Bronchial epithelial cell (primary cell): ENCODE measurements around the gene DDX39B. TPM values are rescaled to one million over a fixed set of nuclear protein-coding genes. Genes with fewer than 3 reads are reported as not detected.

Experiments
- DNase-seq: peaks from one replicate; pipeline ENCODE4 v3.0.0-alpha.2; 2010; ENCODE audit warnings: low read depth
- FAIRE-seq: peaks from 2 replicates; lab custom pipeline; 2011; peaks lifted over from hg19 to GRCh38; lab: Jason Lieb, UNC
- H3K27me3 ChIP-seq: 2 replicates; pipeline ENCODE4 v1.5.1; 2011; ENCODE audit warnings: low read length; ENCODE audit not compliant: control insufficient read depth, insufficient read depth
- H3K36me3 ChIP-seq: 2 replicates; pipeline ENCODE4 v1.5.1; 2011; ENCODE audit warnings: low read length; ENCODE audit not compliant: control insufficient read depth, insufficient read depth
- H3K4me3 ChIP-seq: 2 replicates; pipeline ENCODE4 v1.5.1; 2011; ENCODE audit warnings: mild to moderate bottlenecking, low read depth, low read length, control low read depth
- total RNA-seq: library from RNA; depleted of rRNA; stranded (reverse); fragments of >200 nt; gene quantifications from 2 replicates; pipeline ENCODE4 v1.2.1, GENCODE V29; 2014
- TF ChIP-seq, protein P1 (sequence below): IDR thresholded peaks from 2 replicates; pipeline ENCODE4 v1.5.1; 2011; ENCODE audit warnings: mild to moderate bottlenecking, moderate library complexity, low read length, control low read depth, inconsistent platforms; ENCODE audit not compliant: insufficient read depth, severe bottlenecking

Gene DDX39B
- total RNA-seq, 1 donor from 2014 or later, result 385 TPM

DNA sequence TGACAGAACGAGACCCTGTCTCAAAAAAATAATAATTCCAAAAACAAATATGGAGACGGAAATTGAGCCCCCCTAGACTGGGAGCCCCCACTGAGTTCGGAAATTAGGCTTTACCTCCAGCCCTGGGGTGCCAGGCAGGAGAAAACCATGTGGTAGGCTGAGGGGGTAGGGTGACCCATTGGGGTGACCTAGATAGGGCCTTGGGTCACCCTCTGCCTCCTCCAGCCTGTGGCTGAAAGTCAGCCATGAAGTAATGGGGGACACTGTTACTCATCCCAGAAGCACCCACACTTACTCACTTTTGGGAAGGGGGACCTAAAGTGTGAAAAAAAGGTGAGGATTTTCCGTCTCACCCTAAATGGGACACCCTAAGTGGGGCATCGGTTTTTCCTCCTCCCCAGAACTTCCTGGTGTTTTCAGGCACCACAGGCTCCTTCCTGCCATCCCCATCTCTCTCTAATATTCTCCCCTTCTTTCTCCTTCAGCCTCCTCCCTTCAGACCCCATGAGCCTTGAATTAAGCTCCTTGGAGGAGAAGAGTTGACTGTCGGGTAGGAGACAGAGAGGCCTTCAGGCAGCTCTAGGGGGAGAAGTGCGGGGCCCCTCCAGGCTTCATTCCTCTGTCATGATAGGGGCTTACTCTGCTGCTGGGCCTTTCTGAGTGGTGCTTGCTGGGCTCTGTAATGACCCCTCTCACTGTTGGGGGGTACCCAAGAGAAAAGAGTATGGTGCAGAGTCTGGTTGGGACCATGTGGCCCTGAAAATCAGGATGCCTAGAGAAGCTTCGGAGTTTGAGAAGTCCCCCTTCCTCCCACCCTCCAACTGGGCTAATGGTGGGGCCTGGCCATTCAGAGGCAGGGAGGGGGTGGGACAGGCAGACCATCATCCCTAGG, 38.0 kb upstream of the DDX39B start:
- FAIRE-seq, result no peak
- H3K4me3 ChIP-seq, result no peak overlapping the region
- TF ChIP-seq, protein P1, sequence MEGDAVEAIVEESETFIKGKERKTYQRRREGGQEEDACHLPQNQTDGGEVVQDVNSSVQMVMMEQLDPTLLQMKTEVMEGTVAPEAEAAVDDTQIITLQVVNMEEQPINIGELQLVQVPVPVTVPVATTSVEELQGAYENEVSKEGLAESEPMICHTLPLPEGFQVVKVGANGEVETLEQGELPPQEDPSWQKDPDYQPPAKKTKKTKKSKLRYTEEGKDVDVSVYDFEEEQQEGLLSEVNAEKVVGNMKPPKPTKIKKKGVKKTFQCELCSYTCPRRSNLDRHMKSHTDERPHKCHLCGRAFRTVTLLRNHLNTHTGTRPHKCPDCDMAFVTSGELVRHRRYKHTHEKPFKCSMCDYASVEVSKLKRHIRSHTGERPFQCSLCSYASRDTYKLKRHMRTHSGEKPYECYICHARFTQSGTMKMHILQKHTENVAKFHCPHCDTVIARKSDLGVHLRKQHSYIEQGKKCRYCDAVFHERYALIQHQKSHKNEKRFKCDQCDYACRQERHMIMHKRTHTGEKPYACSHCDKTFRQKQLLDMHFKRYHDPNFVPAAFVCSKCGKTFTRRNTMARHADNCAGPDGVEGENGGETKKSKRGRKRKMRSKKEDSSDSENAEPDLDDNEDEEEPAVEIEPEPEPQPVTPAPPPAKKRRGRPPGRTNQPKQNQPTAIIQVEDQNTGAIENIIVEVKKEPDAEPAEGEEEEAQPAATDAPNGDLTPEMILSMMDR, result no peak
- no peaks in the 10 kb centered on the region for H3K27me3 ChIP-seq
- DNase-seq, result no peak
- H3K36me3 ChIP-seq, result no peaks in the 10 kb centered on the region

DNA sequence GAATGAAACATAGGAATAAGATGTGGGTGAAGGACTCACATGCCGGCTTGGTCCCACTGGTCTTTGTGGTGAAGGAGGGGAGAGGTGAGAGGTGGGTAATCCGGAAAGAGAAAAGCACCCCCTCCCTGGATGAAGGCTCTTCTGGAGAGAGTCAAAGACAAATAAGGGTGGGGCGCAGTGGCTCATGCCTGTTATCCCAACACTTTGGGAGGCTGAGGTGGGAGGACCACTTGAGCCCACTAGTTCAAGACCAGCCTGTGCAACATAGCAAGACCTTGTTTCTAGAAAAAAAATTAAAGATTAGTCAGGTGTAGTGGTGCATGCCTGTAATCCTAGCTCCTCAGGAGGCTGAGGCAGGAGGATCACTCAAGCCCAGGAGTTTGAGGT, 37.3 kb upstream of the DDX39B start:
- Histone ChIP-seq H3K36me3 (no peaks in the 10 kb centered on the region), H3K27me3 (no peaks in the 10 kb centered on the region), H3K4me3 (no peak overlapping the region)
- TF ChIP-seq, protein P1, result no peak
- FAIRE-seq (no peak), DNase-seq (no peak)

DNA sequence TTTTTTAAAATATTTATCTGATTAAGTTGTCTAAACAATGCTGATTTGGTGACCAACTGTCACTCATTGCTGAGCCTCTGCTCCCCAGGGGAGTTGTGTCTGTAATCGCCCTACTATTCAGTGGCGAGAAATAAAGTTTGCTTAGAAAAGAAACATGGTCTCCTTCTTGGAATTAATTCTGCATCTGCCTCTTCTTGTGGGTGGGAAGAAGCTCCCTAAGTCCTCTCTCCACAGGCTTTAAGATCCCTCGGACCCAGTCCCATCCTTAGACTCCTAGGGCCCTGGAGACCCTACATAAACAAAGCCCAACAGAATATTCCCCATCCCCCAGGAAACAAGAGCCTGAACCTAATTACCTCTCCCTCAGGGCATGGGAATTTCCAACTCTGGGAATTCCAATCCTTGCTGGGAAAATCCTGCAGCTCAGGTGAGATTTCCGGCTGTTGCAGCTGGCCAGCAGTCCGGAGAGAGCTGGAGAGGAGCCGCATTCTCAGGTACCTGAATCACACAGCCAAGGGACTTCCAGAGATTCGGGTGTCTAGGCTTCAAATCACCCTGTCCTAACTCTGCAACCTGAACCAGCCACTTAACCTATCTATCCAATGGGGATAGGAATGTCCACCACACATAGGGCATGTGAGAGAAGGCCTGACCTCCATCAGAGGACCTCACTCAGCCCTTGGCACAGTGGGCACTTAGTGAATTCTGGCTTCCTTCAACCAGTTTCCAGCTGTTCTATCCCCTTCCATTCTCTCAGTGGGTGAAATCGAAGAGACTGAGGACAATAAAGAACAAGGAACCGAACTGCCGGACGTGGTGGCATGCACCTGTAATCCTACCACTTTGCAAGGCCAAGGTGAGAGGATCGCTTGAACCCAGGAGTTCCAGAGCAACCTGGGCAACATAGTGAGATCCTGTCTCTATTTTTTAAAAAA, 36.6 kb upstream of the DDX39B start:
- TF ChIP-seq, protein P1, result no peak
- H3K36me3 ChIP-seq, result no peaks in the 10 kb centered on the region
- no peaks in the 10 kb centered on the region for H3K27me3 ChIP-seq
- no peak overlapping the region for H3K4me3 ChIP-seq
- DNase-seq, result peak; percentile 77
- no peak for FAIRE-seq

DNA sequence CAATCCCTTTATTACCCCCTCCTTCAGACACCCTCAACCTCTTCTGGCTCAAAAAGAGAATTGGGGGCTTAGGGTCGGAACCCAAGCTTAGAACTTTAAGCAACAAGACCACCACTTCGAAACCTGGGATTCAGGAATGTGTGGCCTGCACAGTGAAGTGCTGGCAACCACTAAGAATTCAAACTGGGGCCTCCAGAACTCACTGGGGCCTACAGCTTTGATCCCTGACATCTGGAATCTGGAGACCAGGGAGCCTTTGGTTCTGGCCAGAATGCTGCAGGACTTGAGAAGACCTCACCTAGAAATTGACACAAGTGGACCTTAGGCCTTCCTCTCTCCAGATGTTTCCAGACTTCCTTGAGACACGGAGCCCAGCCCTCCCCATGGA, 35.8 kb upstream of the DDX39B start:
- no peaks in the 10 kb centered on the region for H3K27me3 ChIP-seq
- TF ChIP-seq, protein P1, result no peak
- H3K36me3 ChIP-seq, result no peaks in the 10 kb centered on the region
- FAIRE-seq (no peak), DNase-seq (no peak)
- no peak overlapping the region for H3K4me3 ChIP-seq

DNA sequence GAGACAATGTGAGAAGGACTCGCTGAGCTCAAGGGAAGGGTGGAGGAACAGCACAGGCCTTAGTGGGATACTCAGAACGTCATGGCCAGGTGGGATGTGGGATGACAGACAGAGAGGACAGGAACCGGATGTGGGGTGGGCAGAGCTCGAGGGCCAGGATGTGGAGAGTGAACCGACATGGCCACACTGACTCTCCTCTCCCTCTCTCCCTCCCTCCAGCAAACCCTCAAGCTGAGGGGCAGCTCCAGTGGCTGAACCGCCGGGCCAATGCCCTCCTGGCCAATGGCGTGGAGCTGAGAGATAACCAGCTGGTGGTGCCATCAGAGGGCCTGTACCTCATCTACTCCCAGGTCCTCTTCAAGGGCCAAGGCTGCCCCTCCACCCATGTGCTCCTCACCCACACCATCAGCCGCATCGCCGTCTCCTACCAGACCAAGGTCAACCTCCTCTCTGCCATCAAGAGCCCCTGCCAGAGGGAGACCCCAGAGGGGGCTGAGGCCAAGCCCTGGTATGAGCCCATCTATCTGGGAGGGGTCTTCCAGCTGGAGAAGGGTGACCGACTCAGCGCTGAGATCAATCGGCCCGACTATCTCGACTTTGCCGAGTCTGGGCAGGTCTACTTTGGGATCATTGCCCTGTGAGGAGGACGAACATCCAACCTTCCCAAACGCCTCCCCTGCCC, 35.2 kb upstream of the DDX39B start:
- no peaks in the 10 kb centered on the region for H3K27me3 ChIP-seq
- TF ChIP-seq, protein P1, result no peak
- DNase-seq (no peak), FAIRE-seq (no peak)
- H3K36me3 ChIP-seq, result no peaks in the 10 kb centered on the region
- no peak overlapping the region for H3K4me3 ChIP-seq
